Neural cell (in vitro differentiated cells): ENCODE measurements around the gene PTPRD. TPM values are rescaled to one million over a fixed set of nuclear protein-coding genes. Genes with fewer than 3 reads are reported as not detected.

Source experiments
- H2AFZ ChIP-seq: fragments of 200-600, 300-800 bp; sonication (generic), shearing (Covaris generic); 2 replicates; pipeline ENCODE4 v1.6.0; 2014; ENCODE audit warnings: low read depth, mild to moderate bottlenecking, antibody characterized with exemption, low read length, moderate library complexity
- H3F3A ChIP-seq: fragments of 200-600 bp; shearing (Covaris generic); 2 replicates; pipeline ENCODE4 v1.6.1; 2016; ENCODE audit warnings: mild to moderate bottlenecking, moderate library complexity, mixed read lengths, antibody characterized with exemption, low read length; ENCODE audit not compliant: insufficient read depth, poor library complexity, severe bottlenecking
- H3K27ac ChIP-seq: fragments of 200-600, 300-800 bp; sonication (generic), shearing (Covaris generic); 2 replicates; pipeline ENCODE4 v1.5.1; 2014; ENCODE audit warnings: mild to moderate bottlenecking, low read length, moderate library complexity
- H3K27me3 ChIP-seq: fragments of 300-800, 200-600 bp; sonication (generic), shearing (Covaris generic); 2 replicates; pipeline ENCODE4 v1.6.0; 2014; ENCODE audit warnings: mild to moderate bottlenecking, low read depth, low read length, moderate library complexity; ENCODE audit not compliant: insufficient read depth
- H3K36me3 ChIP-seq: fragments of 300-800, 200-600 bp; sonication (generic), shearing (Covaris generic); 2 replicates; pipeline ENCODE4 v1.5.1; 2014; ENCODE audit warnings: mild to moderate bottlenecking, antibody characterized with exemption, low read length, moderate library complexity; ENCODE audit not compliant: insufficient read depth
- H3K4me2 ChIP-seq: fragments of 300-800, 200-600 bp; sonication (generic), shearing (Covaris generic); 2 replicates; pipeline ENCODE4 v1.6.0; 2014; ENCODE audit warnings: mild to moderate bottlenecking, low read length
- H3K4me3 ChIP-seq: fragments of 300-800, 200-600 bp; sonication (generic), shearing (Covaris generic); 2 replicates; pipeline ENCODE4 v1.5.1; 2014; ENCODE audit warnings: mild to moderate bottlenecking, low read length, moderate library complexity
- H3K79me2 ChIP-seq: fragments of 200-600 bp; shearing (Covaris generic); replicated peaks from 2 replicates; pipeline ENCODE4 v1.6.0; 2014; ENCODE audit warnings: mild to moderate bottlenecking, low read length, moderate library complexity; ENCODE audit not compliant: insufficient read depth
- H3K9ac ChIP-seq: fragments of 300-800, 200-600 bp; sonication (generic), shearing (Covaris generic); 2 replicates; pipeline ENCODE4 v1.6.1; 2016; ENCODE audit warnings: mild to moderate bottlenecking, low read length, mixed read lengths
- H3K9me2 ChIP-seq: fragments of 200-600 bp; shearing (Covaris generic); 2 replicates; pipeline ENCODE4 v1.6.1; 2016; ENCODE audit warnings: mild to moderate bottlenecking, low read length, mixed read lengths; ENCODE audit not compliant: insufficient read depth
- H3K9me3 ChIP-seq: fragments of 200-600, 300-800 bp; sonication (generic), shearing (Covaris generic); 2 replicates; pipeline ENCODE4 v1.6.1; 2016; ENCODE audit warnings: mild to moderate bottlenecking, mixed run types, low read length, moderate library complexity, mixed read lengths
- H4K20me1 ChIP-seq: fragments of 200-600 bp; shearing (Covaris generic); 2 replicates; pipeline ENCODE4 v1.6.1; 2016; ENCODE audit warnings: mild to moderate bottlenecking, mixed run types; ENCODE audit not compliant: insufficient read depth
- EP300 ChIP-seq: fragments of 450-650 bp; conservative IDR thresholded peaks from 2 replicates; pipeline ENCODE4 v1.6.1; 2014; ENCODE audit warnings: antibody characterized with exemption, mild to moderate bottlenecking, moderate library complexity; ENCODE audit not compliant: poor library complexity, severe bottlenecking
- EZH2 ChIP-seq: fragments of 200-600, 300-800 bp; shearing (Covaris generic), sonication (generic); IDR thresholded peaks from 2 replicates; pipeline ENCODE4 v1.6.1; 2014; ENCODE audit warnings: antibody characterized with exemption, low read length, borderline replicate concordance, mild to moderate bottlenecking; ENCODE audit not compliant: insufficient read depth, poor library complexity, severe bottlenecking
- MXI1 ChIP-seq: fragments of 450-650 bp; conservative IDR thresholded peaks from 2 replicates; pipeline ENCODE4 v1.6.1; 2014; ENCODE audit warnings: antibody characterized with exemption, mild to moderate bottlenecking; ENCODE audit not compliant: poor library complexity, severe bottlenecking
- POLR2AphosphoS5 ChIP-seq: IDR thresholded peaks from 2 replicates; pipeline ENCODE4 v1.6.1; 2012
- RAD21 ChIP-seq: fragments of 450-650 bp; conservative IDR thresholded peaks from 2 replicates; pipeline ENCODE4 v1.6.1; 2014; ENCODE audit warnings: antibody characterized with exemption, mild to moderate bottlenecking, moderate library complexity
- SMC3 ChIP-seq: fragments of 450-650 bp; conservative IDR thresholded peaks from 2 replicates; pipeline ENCODE4 v1.6.1; 2014; ENCODE audit warnings: antibody characterized with exemption, mild to moderate bottlenecking, moderate library complexity; ENCODE audit not compliant: poor library complexity
- TAF1 ChIP-seq: IDR thresholded peaks from 2 replicates; pipeline ENCODE4 v1.6.1; 2012; ENCODE audit warnings: low read depth
- polyA plus RNA-seq: library from polyadenylated mRNA; depleted of rRNA; stranded (reverse); fragments of >200 nt; gene quantifications from 2 replicates; pipeline ENCODE4 v1.2.3, GENCODE V29; 2014
- TF ChIP-seq, protein P1 (sequence below): fragments of 450-650 bp; IDR thresholded peaks from 2 replicates; pipeline ENCODE4 v1.5.1; 2014; ENCODE audit warnings: antibody characterized with exemption, mild to moderate bottlenecking, moderate library complexity; ENCODE audit not compliant: poor library complexity, severe bottlenecking
- TF ChIP-seq, protein P2 (sequence below): IDR thresholded peaks from 2 replicates; pipeline ENCODE4 v1.6.1; 2012; ENCODE audit warnings: borderline replicate concordance

Gene PTPRD
- polyA plus RNA-seq, 1 donor from 2014 or later: 143 TPM

DNA sequence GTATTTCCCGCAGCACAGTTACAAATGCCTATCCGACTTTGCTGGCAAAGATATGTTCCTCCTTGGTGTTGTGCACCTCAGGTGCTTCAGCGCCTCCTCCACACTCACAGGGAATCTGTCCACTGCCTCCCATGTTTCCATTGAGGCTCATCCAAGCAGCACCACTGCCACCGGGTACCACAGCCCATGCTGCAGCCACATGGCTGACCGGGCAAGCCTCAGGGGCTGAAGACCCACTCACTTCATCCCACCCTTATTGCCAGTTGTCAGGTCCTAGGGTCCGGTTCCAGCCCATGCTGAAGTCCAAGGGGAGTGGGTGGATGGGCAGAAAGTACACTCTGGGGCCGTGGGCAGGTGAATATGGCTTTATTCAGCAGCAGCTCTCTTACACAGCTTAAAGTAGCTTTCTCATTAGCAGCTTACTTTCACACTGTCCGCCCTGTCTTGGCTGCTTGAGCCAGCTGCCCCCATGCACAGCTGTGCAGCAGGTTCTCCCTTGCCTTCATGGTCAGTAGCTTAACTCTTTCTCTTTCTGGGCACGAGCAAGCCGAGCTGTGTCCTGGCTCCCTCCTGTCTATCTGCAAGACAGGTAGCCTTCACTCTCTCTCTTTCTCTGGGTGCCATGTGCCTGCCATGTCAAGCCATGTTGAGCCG is 1052.3 kb downstream of the PTPRD start:
- no peak overlapping the region for H3K4me2 ChIP-seq
- no peak overlapping the region for H2AFZ ChIP-seq
- no peaks in the 10 kb centered on the region for H4K20me1 ChIP-seq
- H3K9me3 ChIP-seq: no peaks in the 10 kb centered on the region
- no peak overlapping the region for H3K27ac ChIP-seq
- H3K36me3 ChIP-seq: no peaks in the 10 kb centered on the region
- no peaks in the 10 kb centered on the region for H3K9me2 ChIP-seq
- H3K4me3 ChIP-seq: no peak overlapping the region
- no peaks in the 10 kb centered on the region for H3K79me2 ChIP-seq
- H3K9ac ChIP-seq: no peak overlapping the region
- TF ChIP-seq, protein P1, sequence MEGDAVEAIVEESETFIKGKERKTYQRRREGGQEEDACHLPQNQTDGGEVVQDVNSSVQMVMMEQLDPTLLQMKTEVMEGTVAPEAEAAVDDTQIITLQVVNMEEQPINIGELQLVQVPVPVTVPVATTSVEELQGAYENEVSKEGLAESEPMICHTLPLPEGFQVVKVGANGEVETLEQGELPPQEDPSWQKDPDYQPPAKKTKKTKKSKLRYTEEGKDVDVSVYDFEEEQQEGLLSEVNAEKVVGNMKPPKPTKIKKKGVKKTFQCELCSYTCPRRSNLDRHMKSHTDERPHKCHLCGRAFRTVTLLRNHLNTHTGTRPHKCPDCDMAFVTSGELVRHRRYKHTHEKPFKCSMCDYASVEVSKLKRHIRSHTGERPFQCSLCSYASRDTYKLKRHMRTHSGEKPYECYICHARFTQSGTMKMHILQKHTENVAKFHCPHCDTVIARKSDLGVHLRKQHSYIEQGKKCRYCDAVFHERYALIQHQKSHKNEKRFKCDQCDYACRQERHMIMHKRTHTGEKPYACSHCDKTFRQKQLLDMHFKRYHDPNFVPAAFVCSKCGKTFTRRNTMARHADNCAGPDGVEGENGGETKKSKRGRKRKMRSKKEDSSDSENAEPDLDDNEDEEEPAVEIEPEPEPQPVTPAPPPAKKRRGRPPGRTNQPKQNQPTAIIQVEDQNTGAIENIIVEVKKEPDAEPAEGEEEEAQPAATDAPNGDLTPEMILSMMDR: no peak
- TF ChIP-seq EP300: no peak
- TF ChIP-seq MXI1: no peak
- no peak for TF ChIP-seq TAF1
- TF ChIP-seq RAD21: no peak
- no peak for TF ChIP-seq EZH2
- TF ChIP-seq POLR2AphosphoS5: no peak
- TF ChIP-seq, protein P2, sequence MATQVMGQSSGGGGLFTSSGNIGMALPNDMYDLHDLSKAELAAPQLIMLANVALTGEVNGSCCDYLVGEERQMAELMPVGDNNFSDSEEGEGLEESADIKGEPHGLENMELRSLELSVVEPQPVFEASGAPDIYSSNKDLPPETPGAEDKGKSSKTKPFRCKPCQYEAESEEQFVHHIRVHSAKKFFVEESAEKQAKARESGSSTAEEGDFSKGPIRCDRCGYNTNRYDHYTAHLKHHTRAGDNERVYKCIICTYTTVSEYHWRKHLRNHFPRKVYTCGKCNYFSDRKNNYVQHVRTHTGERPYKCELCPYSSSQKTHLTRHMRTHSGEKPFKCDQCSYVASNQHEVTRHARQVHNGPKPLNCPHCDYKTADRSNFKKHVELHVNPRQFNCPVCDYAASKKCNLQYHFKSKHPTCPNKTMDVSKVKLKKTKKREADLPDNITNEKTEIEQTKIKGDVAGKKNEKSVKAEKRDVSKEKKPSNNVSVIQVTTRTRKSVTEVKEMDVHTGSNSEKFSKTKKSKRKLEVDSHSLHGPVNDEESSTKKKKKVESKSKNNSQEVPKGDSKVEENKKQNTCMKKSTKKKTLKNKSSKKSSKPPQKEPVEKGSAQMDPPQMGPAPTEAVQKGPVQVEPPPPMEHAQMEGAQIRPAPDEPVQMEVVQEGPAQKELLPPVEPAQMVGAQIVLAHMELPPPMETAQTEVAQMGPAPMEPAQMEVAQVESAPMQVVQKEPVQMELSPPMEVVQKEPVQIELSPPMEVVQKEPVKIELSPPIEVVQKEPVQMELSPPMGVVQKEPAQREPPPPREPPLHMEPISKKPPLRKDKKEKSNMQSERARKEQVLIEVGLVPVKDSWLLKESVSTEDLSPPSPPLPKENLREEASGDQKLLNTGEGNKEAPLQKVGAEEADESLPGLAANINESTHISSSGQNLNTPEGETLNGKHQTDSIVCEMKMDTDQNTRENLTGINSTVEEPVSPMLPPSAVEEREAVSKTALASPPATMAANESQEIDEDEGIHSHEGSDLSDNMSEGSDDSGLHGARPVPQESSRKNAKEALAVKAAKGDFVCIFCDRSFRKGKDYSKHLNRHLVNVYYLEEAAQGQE: no peak
- no peak for TF ChIP-seq SMC3
- no peaks in the 10 kb centered on the region for H3K27me3 ChIP-seq
- no peaks in the 10 kb centered on the region for H3F3A ChIP-seq

DNA sequence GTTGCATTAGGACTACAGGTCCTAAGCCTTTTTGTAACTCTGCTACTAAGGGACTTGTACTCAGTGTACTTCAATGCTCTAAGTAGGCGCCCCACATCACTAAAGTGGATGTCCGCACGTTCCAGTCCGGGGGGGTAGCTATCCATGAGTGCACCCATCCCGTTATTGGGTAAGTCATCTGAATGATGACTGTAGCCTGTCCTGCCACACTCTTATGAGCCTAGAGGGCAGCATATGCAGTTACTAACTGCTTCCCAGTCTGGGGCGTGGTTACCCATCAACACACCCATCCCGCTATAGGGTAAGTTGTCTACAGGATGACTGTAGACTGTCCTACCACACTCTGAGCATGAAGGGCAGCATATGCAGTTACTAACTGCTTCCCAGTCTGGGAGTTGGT is 1053.9 kb downstream of the PTPRD start:
- Histone ChIP-seq H3K9ac (no peak overlapping the region), H3K79me2 (no peaks in the 10 kb centered on the region), H3K4me3 (no peak overlapping the region), H3K4me2 (no peak overlapping the region), H3K9me2 (no peaks in the 10 kb centered on the region), H3K36me3 (no peaks in the 10 kb centered on the region), H2AFZ (no peak overlapping the region), H3K27me3 (no peaks in the 10 kb centered on the region), H3K9me3 (no peaks in the 10 kb centered on the region), H3K27ac (no peak overlapping the region), H4K20me1 (no peaks in the 10 kb centered on the region), H3F3A (no peaks in the 10 kb centered on the region)
- TF ChIP-seq, protein P2: no peak
- TF ChIP-seq, protein P1: no peak
- TF ChIP-seq POLR2AphosphoS5 (no peak), TAF1 (no peak), RAD21 (no peak), EP300 (no peak), SMC3 (no peak), MXI1 (no peak), EZH2 (no peak)
